Measurements from ENCODE around the gene SLC25A29.
"Not testable (repeated sequence)": the region's sequence is repeated elsewhere in the genome, so short reads cannot be mapped to it uniquely, and the experiment has no call there.

Gene SLC25A29

GRCh38 chr14:100293497-100294212 lies 12.6 kb downstream of the SLC25A29 start:
- no peak for DNase-seq (ENCODE audit: low spot score)

GRCh38 chr14:100292776-100293461 lies 13.3 kb downstream of the SLC25A29 start:
- no peak for DNase-seq (ENCODE audit: low spot score)

- DNase-seq (ENCODE audit: low spot score), result no peak
Observed at GRCh38 chr14:100292301-100292775, 13.9 kb downstream of the SLC25A29 start.

- DNase-seq (ENCODE audit: low spot score), result no peak
Observed at GRCh38 chr14:100291305-100292075, 14.8 kb downstream of the SLC25A29 start.

GRCh38 chr14:100290607-100291304 lies 15.5 kb downstream of the SLC25A29 start:
- no peak for DNase-seq (ENCODE audit: low spot score)

- no peak for DNase-seq (ENCODE audit: low spot score)
Observed at GRCh38 chr14:100289916-100290606, 16.2 kb downstream of the SLC25A29 start.

GRCh38 chr14:100288382-100289185 lies 17.7 kb downstream of the SLC25A29 start:
- no peak for DNase-seq (ENCODE audit: low spot score)

- DNase-seq (ENCODE audit: low spot score), result not testable (repeated sequence)
Observed at GRCh38 chr14:100287998-100288295, 18.3 kb downstream of the SLC25A29 start.

- DNase-seq (ENCODE audit: low spot score), result no peak
Observed at GRCh38 chr14:100287202-100287997, 18.8 kb downstream of the SLC25A29 start.

GRCh38 chr14:100286484-100287191 lies 19.6 kb downstream of the SLC25A29 start:
- DNase-seq (ENCODE audit: low spot score), result no peak

GRCh38 chr14:100285913-100286400 lies 20.3 kb downstream of the SLC25A29 start:
- no peak for DNase-seq (ENCODE audit: low spot score)

- DNase-seq (ENCODE audit: low spot score), result peak; percentile 76
Observed at GRCh38 chr14:100285021-100285912, 21.0 kb downstream of the SLC25A29 start.

GRCh38 chr14:100283984-100284881 lies 22.0 kb downstream of the SLC25A29 start:
- DNase-seq (ENCODE audit: low spot score), result no peak

GRCh38 chr14:100283436-100283835 lies 22.8 kb downstream of the SLC25A29 start:
- not testable (repeated sequence) for DNase-seq (ENCODE audit: low spot score)

- DNase-seq (ENCODE audit: low spot score), result no peak
Observed at GRCh38 chr14:100282766-100283419, 23.4 kb downstream of the SLC25A29 start.

GRCh38 chr14:100282083-100282350 lies 24.2 kb downstream of the SLC25A29 start:
- DNase-seq (ENCODE audit: low spot score), result no peak
